Neural progenitor cell (in vitro differentiated cells): Measurements from ENCODE around the gene KAZN. TPM values are rescaled to one million over a fixed set of nuclear protein-coding genes. Genes with fewer than 3 reads are reported as not detected.

ENCODE experiments used
- DNase-seq: peaks from one replicate; pipeline ENCODE4 v3.0.0-alpha.2; 2016; ENCODE audit warnings: low spot score
- H2AFZ ChIP-seq: fragments of 200-600 bp; sonication (generic); replicated peaks from 2 replicates; pipeline ENCODE4 v1.6.1; 2016; ENCODE audit warnings: antibody characterized with exemption
- H3F3A ChIP-seq: fragments of 200-600 bp; sonication (generic); 2 replicates; pipeline ENCODE4 v1.6.1; 2016; ENCODE audit warnings: antibody characterized with exemption, low read depth
- H3K27ac ChIP-seq: fragments of 200-600 bp; sonication (generic); 2 replicates; pipeline ENCODE4 v1.5.1; 2016; ENCODE audit warnings: mild to moderate bottlenecking
- H3K27me3 ChIP-seq: fragments of 200-600 bp; sonication (generic); 2 replicates; pipeline ENCODE4 v1.6.1; 2016; ENCODE audit warnings: mild to moderate bottlenecking, moderate library complexity
- H3K36me3 ChIP-seq: fragments of 200-600 bp; sonication (generic); 2 replicates; pipeline ENCODE4 v1.5.1; 2016
- H3K4me1 ChIP-seq: fragments of 200-600 bp; sonication (generic); 2 replicates; pipeline ENCODE4 v1.6.1; 2016; ENCODE audit warnings: mixed run types
- H3K4me2 ChIP-seq: fragments of 200-600 bp; sonication (generic); 2 replicates; pipeline ENCODE4 v1.6.1; 2016
- H3K4me3 ChIP-seq: fragments of 200-600 bp; sonication (generic); 2 replicates; pipeline ENCODE4 v1.5.1; 2016
- H3K79me2 ChIP-seq: fragments of 200-600 bp; sonication (generic); 2 replicates; pipeline ENCODE4 v1.6.1; 2016; ENCODE audit warnings: low read depth
- H3K9ac ChIP-seq: fragments of 200-600 bp; sonication (generic); 2 replicates; pipeline ENCODE4 v1.6.1; 2016
- H3K9me3 ChIP-seq: fragments of 200-600 bp; sonication (generic); 2 replicates; pipeline ENCODE4 v1.5.1; 2016; ENCODE audit warnings: low read depth
- H4K20me1 ChIP-seq: fragments of 200-600 bp; sonication (generic); 2 replicates; pipeline ENCODE4 v1.6.1; 2016; ENCODE audit warnings: low read depth
- H3K27ac Mint-ChIP-seq: 3 replicates; pipeline ENCODE4 v1.8.0; 2021; ENCODE audit warnings: mixed read lengths
- H3K27me3 Mint-ChIP-seq: 2 replicates; pipeline ENCODE4 v1.8.0; 2022; ENCODE audit warnings: low read depth, mild to moderate bottlenecking, inconsistent platforms, moderate library complexity, mixed read lengths; ENCODE audit not compliant: insufficient read depth
- H3K36me3 Mint-ChIP-seq: 3 replicates; pipeline ENCODE4 v1.8.0; 2021; ENCODE audit warnings: mixed read lengths
- H3K4me1 Mint-ChIP-seq: 3 replicates; pipeline ENCODE4 v1.8.0; 2021; ENCODE audit warnings: mixed read lengths
- H3K4me3 Mint-ChIP-seq: 3 replicates; pipeline ENCODE4 v1.8.0; 2021; ENCODE audit warnings: mild to moderate bottlenecking, moderate library complexity, mixed read lengths
- H3K9me3 Mint-ChIP-seq: 3 replicates; pipeline ENCODE4 v1.8.0; 2020; ENCODE audit warnings: mixed read lengths
- EZH2 ChIP-seq: fragments of 200-600 bp; sonication (generic); IDR thresholded peaks from 2 replicates; pipeline ENCODE4 v1.6.1; 2017; ENCODE audit warnings: antibody characterized with exemption, mild to moderate bottlenecking, moderate library complexity
- EZH2phosphoT487 ChIP-seq: fragments of 200-600 bp; sonication (generic); IDR thresholded peaks from 2 replicates; pipeline ENCODE4 v1.6.1; 2017; ENCODE audit warnings: antibody characterized with exemption
- total RNA-seq: library from RNA; depleted of rRNA; stranded (reverse); fragments of >200 nt; gene quantifications from 2 replicates; pipeline ENCODE4 v1.2.3, GENCODE V29; 2015; ENCODE audit warnings: low replicate concordance
- TF ChIP-seq, protein P1 (sequence below): fragments of 200-600 bp; sonication (generic); IDR thresholded peaks from 2 replicates; pipeline ENCODE4 v1.5.1; 2017; ENCODE audit warnings: antibody characterized with exemption, mild to moderate bottlenecking

The KAZN gene
- total RNA-seq, 1 donor from 2014 or later, result 6.1 TPM

DNA sequence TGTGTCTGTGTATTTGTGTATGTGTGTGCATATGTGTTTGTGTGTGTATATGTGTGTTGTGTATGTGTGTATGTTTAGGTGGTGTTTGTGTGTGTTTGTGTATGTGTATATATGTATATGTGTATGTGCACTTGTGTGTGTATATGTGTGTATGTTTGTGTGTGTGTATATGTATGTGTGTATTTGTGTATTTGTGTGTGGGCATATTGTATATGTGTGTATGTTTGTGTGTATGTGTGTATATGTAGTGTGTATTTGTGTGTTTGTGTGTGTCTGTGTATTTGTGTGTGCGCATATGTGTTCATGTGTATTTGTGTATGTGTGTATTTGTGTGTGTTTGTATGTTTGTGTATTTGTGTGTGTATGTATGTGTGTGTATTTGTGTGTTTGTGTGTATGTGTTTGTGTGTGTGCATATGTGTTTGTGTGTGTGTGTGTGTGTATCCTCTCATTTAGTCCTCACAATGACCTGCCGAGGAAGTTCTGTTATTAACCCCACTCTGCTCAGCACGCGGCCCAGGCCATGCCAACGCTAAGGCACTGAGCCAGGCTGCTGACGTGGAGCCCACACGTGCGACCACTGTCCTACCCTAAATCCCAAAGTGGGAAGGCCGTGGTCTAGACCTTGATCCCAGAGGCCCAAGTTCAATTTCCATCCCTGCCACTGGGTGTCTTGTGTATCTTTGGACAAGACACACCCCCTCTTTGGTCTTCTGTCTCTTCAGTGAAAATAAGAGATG, 511.8 kb downstream of the KAZN start:
- Histone ChIP-seq H3K4me2 (no peak overlapping the region), H4K20me1 (no peaks in the 10 kb centered on the region), H3K36me3 (no peaks in the 10 kb centered on the region), H2AFZ (no peak overlapping the region), H3F3A (peaks cover 5% of the 10 kb centered on the region), H3K4me1 (peaks cover 6% of the 10 kb centered on the region), H3K4me3 (no peak overlapping the region), H3K9me3 (no peaks in the 10 kb centered on the region), H3K9ac (no peak overlapping the region), H3K79me2 (no peaks in the 10 kb centered on the region), H3K27ac (no peak overlapping the region), H3K27me3 (no peaks in the 10 kb centered on the region)
- peaks cover 31% of the 10 kb centered on the region for H3K4me1 Mint-ChIP-seq
- no peak for DNase-seq
- no peaks in the 10 kb centered on the region for H3K9me3 Mint-ChIP-seq
- no peak for TF ChIP-seq EZH2phosphoT487
- TF ChIP-seq EZH2, result no peak
- TF ChIP-seq, protein P1, sequence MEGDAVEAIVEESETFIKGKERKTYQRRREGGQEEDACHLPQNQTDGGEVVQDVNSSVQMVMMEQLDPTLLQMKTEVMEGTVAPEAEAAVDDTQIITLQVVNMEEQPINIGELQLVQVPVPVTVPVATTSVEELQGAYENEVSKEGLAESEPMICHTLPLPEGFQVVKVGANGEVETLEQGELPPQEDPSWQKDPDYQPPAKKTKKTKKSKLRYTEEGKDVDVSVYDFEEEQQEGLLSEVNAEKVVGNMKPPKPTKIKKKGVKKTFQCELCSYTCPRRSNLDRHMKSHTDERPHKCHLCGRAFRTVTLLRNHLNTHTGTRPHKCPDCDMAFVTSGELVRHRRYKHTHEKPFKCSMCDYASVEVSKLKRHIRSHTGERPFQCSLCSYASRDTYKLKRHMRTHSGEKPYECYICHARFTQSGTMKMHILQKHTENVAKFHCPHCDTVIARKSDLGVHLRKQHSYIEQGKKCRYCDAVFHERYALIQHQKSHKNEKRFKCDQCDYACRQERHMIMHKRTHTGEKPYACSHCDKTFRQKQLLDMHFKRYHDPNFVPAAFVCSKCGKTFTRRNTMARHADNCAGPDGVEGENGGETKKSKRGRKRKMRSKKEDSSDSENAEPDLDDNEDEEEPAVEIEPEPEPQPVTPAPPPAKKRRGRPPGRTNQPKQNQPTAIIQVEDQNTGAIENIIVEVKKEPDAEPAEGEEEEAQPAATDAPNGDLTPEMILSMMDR, result no peak
- H3K36me3 Mint-ChIP-seq, result no peaks in the 10 kb centered on the region
- H3K27me3 Mint-ChIP-seq, result peaks cover 12% of the 10 kb centered on the region
- no peak overlapping the region for H3K27ac Mint-ChIP-seq
- no peak overlapping the region for H3K4me3 Mint-ChIP-seq

DNA sequence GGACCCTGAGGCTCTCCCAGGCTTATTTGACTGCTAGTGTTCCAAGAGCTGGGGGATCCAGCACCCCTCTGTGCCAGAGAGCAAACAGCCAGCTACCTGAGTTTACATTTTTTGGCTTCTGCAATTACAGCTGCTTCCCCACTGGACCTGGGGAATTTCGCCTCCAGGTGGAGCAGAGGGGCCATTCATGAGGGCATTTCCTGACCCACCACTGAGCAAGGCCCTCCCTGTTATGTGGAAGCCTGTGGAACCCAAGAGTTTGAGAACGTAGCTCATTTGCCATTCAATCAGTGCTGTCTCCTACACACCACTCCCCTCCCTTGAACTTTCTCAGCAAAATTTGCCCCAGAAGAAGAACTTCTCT, 512.4 kb downstream of the KAZN start:
- no peak for DNase-seq
- no peak overlapping the region for H3K4me3 ChIP-seq
- Mint-ChIP-seq H3K4me1 (peaks cover 31% of the 10 kb centered on the region), H3K27ac (no peak overlapping the region), H3K36me3 (no peaks in the 10 kb centered on the region), H3K4me3 (no peak overlapping the region), H3K27me3 (peaks cover 12% of the 10 kb centered on the region), H3K9me3 (no peaks in the 10 kb centered on the region)
- H3K27ac ChIP-seq, result no peak overlapping the region
- H3K79me2 ChIP-seq, result no peaks in the 10 kb centered on the region
- TF ChIP-seq, protein P1, result peak; percentile 16
- no peak for TF ChIP-seq EZH2phosphoT487
- no peak overlapping the region for H3K9ac ChIP-seq
- no peaks in the 10 kb centered on the region for H3K36me3 ChIP-seq
- no peaks in the 10 kb centered on the region for H3K27me3 ChIP-seq
- H2AFZ ChIP-seq, result no peak overlapping the region
- H3K4me1 ChIP-seq, result peaks cover 6% of the 10 kb centered on the region
- H4K20me1 ChIP-seq, result no peaks in the 10 kb centered on the region
- H3K4me2 ChIP-seq, result no peak overlapping the region
- H3F3A ChIP-seq, result peaks cover 5% of the 10 kb centered on the region
- H3K9me3 ChIP-seq, result no peaks in the 10 kb centered on the region

DNA sequence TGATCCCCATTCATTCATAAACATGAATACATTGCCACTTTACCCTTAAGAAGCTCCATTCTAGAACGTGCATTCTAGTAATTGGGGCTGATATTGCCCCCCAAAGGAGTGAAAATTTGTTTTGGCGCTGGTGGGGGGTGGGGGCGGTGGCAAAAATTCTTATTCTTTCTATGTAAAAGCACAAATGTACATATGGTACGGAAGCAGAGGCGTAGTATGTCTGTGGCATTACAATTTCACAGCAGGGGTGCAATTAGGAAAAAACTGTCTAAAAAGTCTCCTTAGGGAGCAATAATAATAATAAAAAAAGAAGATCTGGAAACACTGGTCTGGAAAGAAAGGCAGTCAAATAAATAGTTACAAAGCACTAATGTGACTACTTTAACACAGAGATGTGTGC, 514.7 kb downstream of the KAZN start:
- Histone ChIP-seq H3K9ac (no peak overlapping the region), H3K4me1 (peaks cover 6% of the 10 kb centered on the region), H3K4me2 (no peak overlapping the region), H2AFZ (no peak overlapping the region), H3K27ac (no peak overlapping the region), H3K4me3 (no peak overlapping the region), H3F3A (peaks cover 5% of the 10 kb centered on the region), H3K79me2 (no peaks in the 10 kb centered on the region), H3K36me3 (no peaks in the 10 kb centered on the region), H3K27me3 (no peaks in the 10 kb centered on the region), H3K9me3 (no peaks in the 10 kb centered on the region), H4K20me1 (no peaks in the 10 kb centered on the region)
- Mint-ChIP-seq H3K27ac (peak overlapping the region; percentile 7), H3K4me3 (no peak overlapping the region), H3K36me3 (no peaks in the 10 kb centered on the region), H3K4me1 (peaks cover 25% of the 10 kb centered on the region), H3K27me3 (peaks cover 3% of the 10 kb centered on the region), H3K9me3 (no peaks in the 10 kb centered on the region)
- no peak for DNase-seq
- TF ChIP-seq, protein P1, result no peak
- TF ChIP-seq EZH2 (no peak), EZH2phosphoT487 (no peak)
